T-helper 1 cell (primary cell): Measurements from ENCODE around the gene PIM3.
A peak's percentile ranks its signal among the peaks of the same experiment; 100 is the strongest.

Experiments used
- DNase-seq, 5 donors: peaks; one replicate each; pipeline ENCODE4 v3.0.0-alpha.2; 2012 to 2020

PIM3 gene

GRCh38 chr22:49956914-49957825 lies 3.4 kb upstream of the PIM3 start:
- DNase-seq: peak in 1 of 5 donors; percentile 1

GRCh38 chr22:49957826-49958365 lies 2.7 kb upstream of the PIM3 start:
- peak in 1 of 5 donors; percentile 1 for DNase-seq

GRCh38 chr22:49958366-49958921 lies 2.1 kb upstream of the PIM3 start:
- no peak for DNase-seq

- peak in 1 of 5 donors; percentile 1 for DNase-seq
Observed at GRCh38 chr22:49958931-49959781, 1.4 kb upstream of the PIM3 start.

- no peak for DNase-seq
Observed at GRCh38 chr22:49959782-49960158, 802 bp upstream of the PIM3 start.

GRCh38 chr22:49961005-49961600 lies 531 bp downstream of the PIM3 start:
- DNase-seq: peak in 2 of 5 donors; percentile 13 to 38

GRCh38 chr22:49961601-49962011 lies 1.0 kb downstream of the PIM3 start:
- DNase-seq: peak in 1 of 5 donors; percentile 43

GRCh38 chr22:49962012-49962750 lies 1.6 kb downstream of the PIM3 start:
- DNase-seq: peak; percentile 73 to 86 (median 79)

- peak in 3 of 5 donors; percentile 5 to 13 (median 8) for DNase-seq
Observed at GRCh38 chr22:49962751-49963646, 2.4 kb downstream of the PIM3 start.

GRCh38 chr22:49963647-49964026 lies 3.1 kb downstream of the PIM3 start:
- DNase-seq: peak in 1 of 5 donors; percentile 8

- DNase-seq: peak in 3 of 5 donors; percentile 14 to 26 (median 25)
Observed at GRCh38 chr22:49964136-49965090, 3.8 kb downstream of the PIM3 start.

- peak in 3 of 5 donors; percentile 5 to 12 (median 6) for DNase-seq
Observed at GRCh38 chr22:49965091-49966040, 4.8 kb downstream of the PIM3 start.

GRCh38 chr22:49966041-49966773 lies 5.6 kb downstream of the PIM3 start:
- DNase-seq: peak in 3 of 5 donors; percentile 5 to 17 (median 9)

- DNase-seq: peak in 4 of 5 donors; percentile 0 to 16 (median 10)
Observed at GRCh38 chr22:49966774-49967705, 6.5 kb downstream of the PIM3 start.

GRCh38 chr22:49967706-49968208 lies 7.2 kb downstream of the PIM3 start:
- DNase-seq: no peak

GRCh38 chr22:49968313-49968830 lies 7.8 kb downstream of the PIM3 start:
- peak in 2 of 5 donors; percentile 7 to 16 for DNase-seq
